ENCODE measurements around the gene RNF125.

GRCh38 chr18:32081881-32082280, 63.3 kb downstream of the RNF125 start:
- no peak for TF ChIP-seq YY1 (IDR thresholded peaks at IDR 0.05; ENCODE audit: insufficient read depth, insufficient read length)
- no peak for TF ChIP-seq SUZ12 (IDR thresholded peaks at IDR 0.05; ENCODE audit: extremely low read depth, insufficient read depth, insufficient read length)
- TF ChIP-seq ZNF274 (IDR thresholded peaks at IDR 0.05; ENCODE audit: low read depth, low read length): no peak

Data from NT2/D1 (cell line).